Nephron (organoid): ENCODE results near the gene FSD1L.

Experiments used
- H3K27ac Mint-ChIP-seq, 3 experiments: 2 replicates each; pipeline ENCODE4 v1.8.0; 2020; ENCODE audit warnings: mixed read lengths in 3 of 3, mild to moderate bottlenecking in 2 of 3, moderate library complexity in 1 of 3
- H3K27me3 Mint-ChIP-seq: 2 replicates; pipeline ENCODE4 v1.8.0; 2021; ENCODE audit warnings: low read depth, mild to moderate bottlenecking, moderate library complexity, mixed read lengths
- H3K36me3 Mint-ChIP-seq: 2 replicates; pipeline ENCODE4 v1.8.0; 2020; ENCODE audit warnings: low read depth, mixed read lengths
- H3K4me1 Mint-ChIP-seq: 2 replicates; pipeline ENCODE4 v1.8.0; 2020; ENCODE audit warnings: mixed read lengths
- H3K4me3 Mint-ChIP-seq, 3 experiments: 2 replicates each; pipeline ENCODE4 v1.8.0; 2020; ENCODE audit warnings: mild to moderate bottlenecking in 3 of 3, mixed read lengths in 3 of 3, moderate library complexity in 2 of 3
- H3K9me3 Mint-ChIP-seq: 2 replicates; pipeline ENCODE4 v1.8.0; 2020; ENCODE audit warnings: mixed read lengths
- CTCF ChIP-seq, 3 experiments: fragments of 200-600 bp; sonication (generic); IDR thresholded peaks; one replicate each; pipeline ENCODE4 v1.5.0; 2021; ENCODE audit warnings: antibody characterized with exemption in 3 of 3; ENCODE audit not compliant: unreplicated experiment in 3 of 3

Gene FSD1L

GRCh38 chr9:105437704-105438103 lies 10.1 kb upstream of the FSD1L start:
- Mint-ChIP-seq H3K27me3 (peaks cover 3% of the 10 kb centered on the region), H3K4me3 (peak overlapping the region in 1 of 3 experiments; percentile 56), H3K27ac (peak overlapping the region; percentile 69 to 95 (median 92)), H3K4me1 (peaks cover 62% of the 10 kb centered on the region), H3K36me3 (no peaks in the 10 kb centered on the region), H3K9me3 (no peaks in the 10 kb centered on the region)
- TF ChIP-seq CTCF (IDR thresholded peaks at IDR 0.05; ENCODE audit: unreplicated experiment in 3 of 3): no peak

GRCh38 chr9:105438141-105438806 lies 9.6 kb upstream of the FSD1L start:
- no peak for TF ChIP-seq CTCF (IDR thresholded peaks at IDR 0.05; ENCODE audit: unreplicated experiment in 3 of 3)
- no peaks in the 10 kb centered on the region for H3K9me3 Mint-ChIP-seq
- no peaks in the 10 kb centered on the region for H3K27me3 Mint-ChIP-seq
- H3K4me3 Mint-ChIP-seq: peak overlapping the region in 2 of 3 experiments; percentile 6 to 56
- peaks cover 58% of the 10 kb centered on the region for H3K4me1 Mint-ChIP-seq
- peak overlapping the region; percentile 69 to 95 (median 92) for H3K27ac Mint-ChIP-seq
- H3K36me3 Mint-ChIP-seq: no peaks in the 10 kb centered on the region

GRCh38 chr9:105439428-105439827 lies 8.4 kb upstream of the FSD1L start:
- H3K4me3 Mint-ChIP-seq: peak overlapping the region in 2 of 3 experiments; percentile 10
- H3K27ac Mint-ChIP-seq: peak overlapping the region; percentile 69 to 95 (median 79)
- H3K27me3 Mint-ChIP-seq: no peaks in the 10 kb centered on the region
- TF ChIP-seq CTCF (IDR thresholded peaks at IDR 0.05; ENCODE audit: unreplicated experiment in 3 of 3): no peak
- peaks cover 60% of the 10 kb centered on the region for H3K4me1 Mint-ChIP-seq
- H3K9me3 Mint-ChIP-seq: no peaks in the 10 kb centered on the region
- no peaks in the 10 kb centered on the region for H3K36me3 Mint-ChIP-seq

- Mint-ChIP-seq H3K4me1 (peaks cover 69% of the 10 kb centered on the region), H3K27ac (no peak overlapping the region)
These were observed 6.1 kb upstream of the FSD1L start for GRCh38 chr9:105441616-105442160.

GRCh38 chr9:105443121-105443520 lies 4.7 kb upstream of the FSD1L start:
- TF ChIP-seq CTCF (IDR thresholded peaks at IDR 0.05; ENCODE audit: unreplicated experiment in 3 of 3): no peak
- Mint-ChIP-seq H3K36me3 (no peaks in the 10 kb centered on the region), H3K4me3 (peak overlapping the region in 1 of 3 experiments; percentile 9), H3K27me3 (peaks cover 4% of the 10 kb centered on the region), H3K4me1 (peaks cover 64% of the 10 kb centered on the region), H3K9me3 (no peaks in the 10 kb centered on the region), H3K27ac (peak overlapping the region in 1 of 3 experiments; percentile 55)

More at GRCh38 chr9:105441616-105442160, 6.1 kb upstream of the FSD1L start:
- H3K27me3 Mint-ChIP-seq: no peaks in the 10 kb centered on the region
- H3K9me3 Mint-ChIP-seq: no peaks in the 10 kb centered on the region
- H3K36me3 Mint-ChIP-seq: no peaks in the 10 kb centered on the region
- no peak overlapping the region for H3K4me3 Mint-ChIP-seq
- TF ChIP-seq CTCF (IDR thresholded peaks at IDR 0.05; ENCODE audit: unreplicated experiment in 3 of 3): no peak

- Mint-ChIP-seq H3K4me1 (peaks cover 61% of the 10 kb centered on the region), H3K9me3 (no peaks in the 10 kb centered on the region), H3K27ac (no peak overlapping the region), H3K36me3 (no peaks in the 10 kb centered on the region), H3K4me3 (peak overlapping the region in 2 of 3 experiments; percentile 41 to 50), H3K27me3 (peaks cover 4% of the 10 kb centered on the region)
- TF ChIP-seq CTCF (IDR thresholded peaks at IDR 0.05; ENCODE audit: unreplicated experiment in 3 of 3): no peak
These were observed 3.7 kb upstream of the FSD1L start for GRCh38 chr9:105444130-105444529.
